Activated naive CD8-positive, alpha-beta T cell (primary cell): ENCODE data around the gene RTKN2.
"Not testable (repeated sequence)": the region's sequence is repeated elsewhere in the genome, so short reads cannot be mapped to it uniquely, and the experiment has no call there.

Experiments used
- H3K27ac Mint-ChIP-seq: one replicate; pipeline ENCODE4 v1.8.0; 2021; ENCODE audit warnings: mixed read lengths
- H3K27me3 Mint-ChIP-seq: one replicate; pipeline ENCODE4 v1.8.0; 2021; ENCODE audit warnings: mixed read lengths
- H3K36me3 Mint-ChIP-seq: one replicate; pipeline ENCODE4 v1.8.0; 2021; ENCODE audit warnings: mixed read lengths
- H3K4me1 Mint-ChIP-seq: one replicate; pipeline ENCODE4 v1.8.0; 2021; ENCODE audit warnings: low read depth, mixed read lengths
- H3K4me3 Mint-ChIP-seq: one replicate; pipeline ENCODE4 v1.8.0; 2021; ENCODE audit warnings: mild to moderate bottlenecking, mixed read lengths
- H3K9me3 Mint-ChIP-seq: one replicate; pipeline ENCODE4 v1.8.0; 2021; ENCODE audit warnings: low read depth, mixed read lengths

The RTKN2 gene

DNA sequence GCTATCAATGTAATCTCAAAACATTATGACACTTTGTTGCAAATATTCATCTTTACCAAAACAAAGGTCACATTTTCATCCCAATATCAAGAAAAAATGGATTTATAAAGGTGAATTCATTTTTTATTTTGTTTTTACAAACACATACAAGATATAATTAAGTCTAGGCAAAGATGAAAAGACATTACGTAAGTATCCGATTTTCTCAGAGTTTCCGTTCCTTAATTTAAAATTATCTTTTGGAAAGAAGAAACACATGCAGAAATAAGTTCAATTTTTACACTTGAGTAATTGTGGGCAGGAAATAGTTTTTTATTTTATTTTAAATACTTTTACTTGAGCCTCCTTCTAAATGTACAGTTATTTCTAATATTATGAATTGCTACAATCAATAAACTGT, 24.6 kb downstream of the RTKN2 start:
- Mint-ChIP-seq H3K27ac (no peak overlapping the region), H3K36me3 (no peaks in the 10 kb centered on the region), H3K9me3 (no peaks in the 10 kb centered on the region), H3K4me1 (peaks cover 23% of the 10 kb centered on the region), H3K4me3 (no peak overlapping the region), H3K27me3 (no peaks in the 10 kb centered on the region)

DNA sequence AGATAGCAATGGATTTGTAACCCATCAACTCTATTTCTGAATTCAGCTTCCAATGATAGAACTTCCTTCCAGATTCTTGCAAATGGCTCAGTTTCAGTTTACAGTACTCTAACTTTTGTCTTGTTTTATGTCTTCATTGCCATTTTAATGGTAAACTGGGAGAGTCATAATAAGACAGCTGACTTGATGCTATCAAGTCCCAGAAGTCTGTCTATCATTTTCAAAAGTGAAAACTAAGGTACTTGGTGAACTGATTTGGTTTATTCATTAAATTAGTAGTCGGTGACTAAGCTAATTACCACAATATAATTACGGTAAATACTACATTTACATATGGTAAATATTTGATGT, 25.0 kb downstream of the RTKN2 start:
- Mint-ChIP-seq H3K9me3 (no peaks in the 10 kb centered on the region), H3K4me3 (no peak overlapping the region), H3K27ac (peak overlapping the region; percentile 76), H3K36me3 (no peaks in the 10 kb centered on the region), H3K27me3 (no peaks in the 10 kb centered on the region), H3K4me1 (peaks cover 26% of the 10 kb centered on the region)

DNA sequence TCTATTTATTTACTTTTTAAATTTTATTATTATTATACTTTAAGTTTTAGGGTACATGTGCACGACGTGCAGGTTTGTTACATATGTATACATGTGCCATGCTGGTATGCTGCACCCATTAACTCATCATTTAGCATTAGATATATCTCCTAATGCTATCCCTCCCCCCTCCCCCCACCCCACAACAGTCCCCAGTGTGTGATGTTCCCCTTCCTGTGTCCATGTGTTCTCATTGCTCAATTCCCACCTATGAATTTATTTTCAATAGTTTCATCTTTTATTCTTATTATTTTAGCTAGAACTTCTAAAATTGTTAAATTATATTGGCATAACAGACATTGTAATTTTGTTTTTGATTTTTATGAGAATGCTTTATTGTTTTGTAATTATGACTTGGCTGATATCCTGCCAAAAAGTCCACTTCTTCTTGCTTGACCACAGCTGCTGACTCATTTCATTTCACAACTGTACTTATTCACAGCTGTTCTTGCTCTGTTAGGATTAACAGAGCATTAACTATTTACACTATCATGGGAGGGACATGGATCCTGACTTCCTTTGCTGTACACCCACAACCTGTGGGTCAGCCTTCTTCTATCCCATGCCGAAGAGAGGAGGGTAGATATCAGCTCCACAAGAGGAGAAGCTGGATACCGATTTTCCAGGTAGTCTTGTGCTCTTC, 25.5 kb downstream of the RTKN2 start:
- not testable (repeated sequence) for H3K4me3 Mint-ChIP-seq, H3K27me3 Mint-ChIP-seq, H3K36me3 Mint-ChIP-seq, H3K9me3 Mint-ChIP-seq
- Mint-ChIP-seq H3K4me1 (peaks cover 26% of the 10 kb centered on the region), H3K27ac (peak overlapping the region; percentile 76)

DNA sequence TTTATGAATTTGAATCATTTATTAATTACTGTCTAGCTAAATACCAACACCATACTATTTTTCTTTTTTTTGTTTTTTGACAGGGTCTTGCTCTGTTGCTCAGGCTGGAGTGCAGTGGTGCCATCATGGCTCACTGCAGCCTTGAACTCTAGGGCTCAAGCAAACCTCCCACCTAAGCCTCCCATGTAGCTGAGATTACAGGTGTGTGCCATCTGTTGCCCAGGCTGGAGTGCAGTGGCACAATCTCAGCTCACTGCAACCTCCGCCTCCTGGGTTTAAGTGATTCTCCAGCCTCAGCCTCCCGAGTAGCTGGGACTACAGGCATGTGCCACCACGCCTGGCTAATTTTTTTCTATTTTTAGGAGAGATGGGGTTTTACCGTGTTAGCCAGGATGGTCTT, 27.1 kb downstream of the RTKN2 start:
- H3K27me3 Mint-ChIP-seq, H3K36me3 Mint-ChIP-seq, H3K9me3 Mint-ChIP-seq, H3K4me3 Mint-ChIP-seq: not testable (repeated sequence)
- Mint-ChIP-seq H3K4me1 (peaks cover 28% of the 10 kb centered on the region), H3K27ac (peak overlapping the region; percentile 46)

DNA sequence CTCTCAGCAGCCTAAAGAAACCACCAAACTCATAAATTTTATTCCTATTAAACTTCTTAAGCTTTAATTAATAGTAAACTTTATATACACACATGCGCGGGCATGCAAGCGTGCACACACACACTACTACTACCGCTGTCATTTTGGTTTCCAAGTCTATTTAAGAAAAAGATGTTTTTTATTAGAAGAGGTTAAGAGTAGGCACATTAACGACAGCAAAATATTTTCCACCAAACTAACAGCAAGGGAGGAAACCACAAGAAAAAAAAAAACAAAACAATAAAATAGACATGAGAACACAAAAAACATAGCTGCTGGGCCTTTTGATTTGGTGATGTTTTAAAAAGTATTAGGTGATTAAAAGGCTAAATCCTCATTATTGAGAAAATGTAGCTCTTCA, 28.6 kb downstream of the RTKN2 start:
- Mint-ChIP-seq H3K27me3 (no peaks in the 10 kb centered on the region), H3K36me3 (no peaks in the 10 kb centered on the region), H3K4me1 (peaks cover 31% of the 10 kb centered on the region), H3K9me3 (no peaks in the 10 kb centered on the region), H3K27ac (peak overlapping the region; percentile 68), H3K4me3 (no peak overlapping the region)

DNA sequence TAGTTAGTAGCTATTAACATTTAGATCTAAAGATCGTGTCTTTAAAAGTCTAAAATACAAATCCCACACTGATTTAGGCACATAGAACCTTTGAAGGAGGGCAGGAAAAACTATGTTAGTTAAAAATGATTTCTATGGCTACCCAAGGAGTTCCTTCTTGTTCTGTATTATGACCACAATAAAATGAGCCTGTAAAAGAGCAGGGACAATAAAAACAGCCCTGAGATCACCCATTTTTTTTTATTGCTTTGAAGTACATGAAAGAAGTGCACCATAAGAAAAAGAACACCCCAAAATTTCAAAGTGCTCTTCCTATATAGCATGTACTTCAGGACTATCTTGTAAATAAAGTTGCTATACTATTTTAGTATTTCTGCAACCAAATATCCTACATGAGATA, 29.8 kb downstream of the RTKN2 start:
- no peaks in the 10 kb centered on the region for H3K27me3 Mint-ChIP-seq
- no peak overlapping the region for H3K4me3 Mint-ChIP-seq
- no peaks in the 10 kb centered on the region for H3K36me3 Mint-ChIP-seq
- H3K4me1 Mint-ChIP-seq, result peaks cover 36% of the 10 kb centered on the region
- H3K9me3 Mint-ChIP-seq, result no peaks in the 10 kb centered on the region
- no peak overlapping the region for H3K27ac Mint-ChIP-seq

DNA sequence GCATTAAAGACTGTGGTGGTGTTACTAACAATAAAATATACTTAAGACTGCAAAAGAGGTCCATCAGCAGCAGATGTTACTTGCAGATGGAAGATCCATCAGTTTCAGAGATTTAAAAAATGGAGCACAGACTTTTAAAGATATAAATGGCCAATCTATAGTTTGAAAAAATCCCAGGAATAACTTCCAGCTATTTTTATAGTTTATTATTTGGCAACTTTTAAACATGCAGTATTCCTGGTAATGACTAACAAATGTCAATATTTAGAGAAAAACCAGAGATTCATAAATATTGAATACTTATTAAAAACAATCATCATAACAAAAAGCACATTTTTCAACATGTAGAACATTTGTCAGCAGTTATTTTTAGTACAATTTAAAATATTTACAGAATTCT, 30.7 kb downstream of the RTKN2 start:
- H3K27ac Mint-ChIP-seq, result peak overlapping the region; percentile 34

DNA sequence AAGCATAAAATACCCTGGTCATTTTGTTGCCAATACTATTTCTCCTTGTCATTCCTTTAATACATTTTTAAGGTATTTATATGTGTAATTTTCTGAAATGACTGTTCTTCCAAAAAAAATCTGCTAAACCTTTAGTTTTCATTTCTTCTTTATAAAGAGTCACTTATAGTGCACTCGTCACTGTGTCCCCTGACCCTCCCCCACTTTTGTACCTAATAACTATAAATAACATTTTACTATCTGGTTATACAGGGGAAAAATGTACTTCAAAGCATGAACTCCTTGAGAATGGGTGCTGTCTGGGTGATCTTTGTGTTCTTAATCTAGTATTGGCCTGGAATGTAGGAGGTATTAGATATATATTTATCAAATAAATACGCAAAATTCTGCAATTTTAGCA, 31.1 kb downstream of the RTKN2 start:
- H3K27ac Mint-ChIP-seq, result no peak overlapping the region
- H3K36me3 Mint-ChIP-seq, result no peaks in the 10 kb centered on the region
- H3K4me1 Mint-ChIP-seq, result peaks cover 34% of the 10 kb centered on the region
- no peaks in the 10 kb centered on the region for H3K9me3 Mint-ChIP-seq
- no peaks in the 10 kb centered on the region for H3K27me3 Mint-ChIP-seq
- no peak overlapping the region for H3K4me3 Mint-ChIP-seq

More for the DNA sequence above, 30.7 kb downstream of the RTKN2 start:
- no peak overlapping the region for H3K4me3 Mint-ChIP-seq
- no peaks in the 10 kb centered on the region for H3K27me3 Mint-ChIP-seq
- H3K4me1 Mint-ChIP-seq, result peaks cover 34% of the 10 kb centered on the region
- no peaks in the 10 kb centered on the region for H3K9me3 Mint-ChIP-seq
- H3K36me3 Mint-ChIP-seq, result no peaks in the 10 kb centered on the region

DNA sequence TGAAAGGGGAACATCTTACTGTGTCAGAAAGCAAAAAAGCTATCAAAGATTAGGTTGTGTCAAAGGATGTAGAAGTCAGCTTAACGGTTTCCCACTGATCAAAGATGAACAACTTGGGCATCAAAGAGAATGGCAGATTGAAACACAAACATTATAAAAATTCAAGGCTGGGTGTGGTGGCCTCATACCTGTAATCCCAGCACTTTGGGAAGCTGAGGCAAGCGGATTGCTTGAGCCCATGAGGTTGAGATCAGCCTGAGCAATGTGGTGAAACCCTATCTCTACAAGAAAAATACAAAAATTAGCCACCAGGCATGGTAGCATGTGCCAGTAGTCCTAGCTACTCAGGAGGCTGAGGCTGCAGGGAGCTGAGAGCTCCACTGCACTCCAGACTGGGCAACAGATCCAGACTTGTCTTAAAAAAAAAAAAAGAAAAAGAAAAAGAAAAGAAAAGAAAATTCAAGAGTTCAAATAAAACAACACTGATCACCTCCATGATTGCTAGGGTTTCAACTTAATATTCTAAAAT, 34.5 kb downstream of the RTKN2 start:
- Mint-ChIP-seq H3K27ac (no peak overlapping the region), H3K4me3 (peak overlapping the region; percentile 17), H3K27me3 (no peaks in the 10 kb centered on the region), H3K4me1 (peaks cover 30% of the 10 kb centered on the region), H3K9me3 (no peaks in the 10 kb centered on the region), H3K36me3 (no peaks in the 10 kb centered on the region)

DNA sequence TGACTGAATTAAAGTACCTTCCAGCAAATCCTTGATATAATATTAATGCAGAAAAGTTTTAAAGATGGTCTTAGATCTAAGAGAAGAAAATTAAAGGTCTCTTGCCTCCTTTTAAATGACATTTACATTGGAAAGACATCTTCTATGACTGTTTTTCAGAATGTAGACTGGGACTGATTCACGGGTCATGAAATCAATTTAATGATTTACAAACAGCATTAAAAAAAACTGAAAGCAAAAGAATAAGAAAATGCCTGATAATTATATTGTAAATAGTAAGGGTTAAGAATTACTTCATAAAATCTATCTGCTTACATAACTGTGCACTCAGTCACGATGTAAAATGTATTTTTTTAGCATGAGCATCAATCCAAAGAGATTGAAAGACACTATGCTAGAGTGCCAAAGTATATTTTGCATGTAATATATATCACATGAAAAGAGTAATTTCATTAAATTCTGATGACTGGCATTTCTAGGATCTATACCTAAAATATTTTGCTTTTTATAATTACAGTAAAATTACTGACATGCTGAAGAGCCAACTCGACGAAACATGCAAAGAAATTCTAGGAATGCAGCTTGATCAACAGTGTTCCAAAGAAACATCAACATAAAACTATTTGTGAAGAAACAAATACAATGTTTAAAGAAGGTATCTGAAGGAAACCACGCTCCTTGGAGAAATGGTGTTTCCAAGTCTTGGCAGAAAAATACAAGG, 35.1 kb downstream of the RTKN2 start:
- Mint-ChIP-seq H3K4me3 (peak overlapping the region; percentile 17), H3K9me3 (no peaks in the 10 kb centered on the region), H3K4me1 (peaks cover 27% of the 10 kb centered on the region), H3K36me3 (no peaks in the 10 kb centered on the region), H3K27ac (no peak overlapping the region), H3K27me3 (no peaks in the 10 kb centered on the region)

DNA sequence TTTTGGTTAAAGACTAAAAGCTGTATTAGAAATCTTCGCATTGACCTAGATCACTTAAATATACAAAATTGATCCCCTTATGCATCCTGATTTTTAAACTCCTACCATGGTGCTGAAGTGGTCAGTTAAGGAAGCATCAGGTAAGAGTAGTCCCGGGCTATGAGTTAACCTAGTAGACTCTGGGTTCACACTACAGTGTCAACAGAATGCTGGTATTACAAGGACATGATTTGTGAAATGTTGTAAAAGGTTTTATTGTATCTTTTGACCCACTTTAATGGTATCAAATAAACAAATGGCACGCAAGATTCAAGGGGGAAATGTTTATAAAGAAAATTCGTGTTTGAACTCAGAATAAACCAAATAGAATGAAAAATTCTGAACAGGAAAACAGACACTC, 36.8 kb downstream of the RTKN2 start:
- H3K9me3 Mint-ChIP-seq, result no peaks in the 10 kb centered on the region
- H3K36me3 Mint-ChIP-seq, result no peaks in the 10 kb centered on the region

DNA sequence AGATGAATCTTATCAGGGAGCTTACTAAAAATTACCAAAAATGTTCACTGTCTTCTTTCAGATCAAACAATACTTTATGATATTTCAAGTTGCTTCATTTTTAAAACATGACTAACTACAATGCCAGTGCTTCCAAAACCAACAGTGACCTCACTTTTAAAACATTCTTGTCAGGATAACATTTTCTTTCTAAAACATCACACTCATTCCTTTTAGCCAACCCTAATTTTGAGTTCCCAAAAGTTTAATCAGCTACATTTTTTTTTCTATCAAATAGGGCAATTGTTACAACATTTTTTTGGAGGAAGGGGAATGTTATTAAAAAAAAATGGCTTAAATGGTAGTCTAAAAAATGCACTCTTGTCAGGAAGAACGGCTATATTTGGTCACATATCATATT, 37.3 kb downstream of the RTKN2 start:
- peaks cover 25% of the 10 kb centered on the region for H3K4me1 Mint-ChIP-seq
- H3K36me3 Mint-ChIP-seq, result no peaks in the 10 kb centered on the region
- no peak overlapping the region for H3K4me3 Mint-ChIP-seq
- H3K27ac Mint-ChIP-seq, result no peak overlapping the region
- H3K27me3 Mint-ChIP-seq, result no peaks in the 10 kb centered on the region
- H3K9me3 Mint-ChIP-seq, result no peaks in the 10 kb centered on the region

More for the DNA sequence above, 36.8 kb downstream of the RTKN2 start:
- Mint-ChIP-seq H3K27me3 (no peaks in the 10 kb centered on the region), H3K4me1 (peaks cover 26% of the 10 kb centered on the region), H3K27ac (no peak overlapping the region), H3K4me3 (no peak overlapping the region)

DNA sequence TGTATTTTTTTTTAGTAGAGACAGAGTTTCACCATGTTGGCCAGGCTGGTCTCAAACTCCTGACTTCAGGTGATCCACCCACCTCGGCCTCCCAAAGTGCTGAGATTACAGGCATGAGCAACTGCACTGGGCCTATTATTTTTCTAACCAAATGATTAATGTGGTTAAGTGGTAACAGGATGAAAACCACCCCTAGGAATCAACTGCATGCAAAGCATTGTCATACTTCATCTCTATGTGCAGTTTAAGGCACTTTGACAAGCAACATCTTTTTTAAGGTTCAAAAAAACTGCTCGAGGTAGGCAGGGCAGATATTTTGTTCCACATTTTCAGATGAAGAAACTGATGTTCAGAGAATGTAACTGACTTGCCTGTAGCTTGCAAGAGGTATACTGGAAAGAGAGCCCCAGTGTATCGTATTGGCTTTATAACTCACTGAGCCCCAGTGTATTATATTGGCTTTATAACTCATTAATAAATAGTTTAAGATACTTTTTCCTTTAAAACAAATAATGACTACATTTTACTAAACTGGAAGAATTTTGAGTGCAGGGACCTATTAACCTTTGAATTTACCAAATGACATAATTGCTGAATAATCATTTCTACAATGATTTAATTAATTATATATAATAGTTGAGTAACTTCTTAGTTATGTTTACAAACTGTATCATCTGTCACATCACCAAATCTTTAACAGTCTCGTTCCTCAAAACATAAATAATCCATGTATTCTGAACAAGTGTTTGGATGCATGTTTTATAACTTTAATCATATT, 38.1 kb downstream of the RTKN2 start:
- peaks cover 23% of the 10 kb centered on the region for H3K4me1 Mint-ChIP-seq
- H3K9me3 Mint-ChIP-seq, result no peaks in the 10 kb centered on the region
- no peak overlapping the region for H3K27ac Mint-ChIP-seq
- H3K4me3 Mint-ChIP-seq, result no peak overlapping the region
- H3K27me3 Mint-ChIP-seq, result no peaks in the 10 kb centered on the region
- no peaks in the 10 kb centered on the region for H3K36me3 Mint-ChIP-seq

DNA sequence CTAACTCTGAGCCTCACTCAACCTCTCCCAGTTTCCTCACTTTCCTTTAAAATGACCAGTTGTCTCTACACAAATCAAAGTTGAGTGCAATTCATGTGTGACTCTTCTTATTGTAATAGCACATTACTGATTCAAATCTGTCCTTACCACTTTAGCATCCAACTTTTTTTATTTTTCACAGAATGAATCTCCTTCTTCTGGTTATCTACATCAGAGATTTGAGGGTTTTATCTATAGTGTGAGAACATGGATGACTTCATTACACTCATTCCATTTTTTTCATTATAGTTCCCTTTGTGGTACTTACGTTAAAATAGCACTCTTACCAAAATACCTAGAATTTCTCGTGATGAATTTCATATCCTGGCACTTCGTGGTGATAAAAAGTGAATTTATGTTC, 43.3 kb downstream of the RTKN2 start:
- Mint-ChIP-seq H3K27me3 (no peaks in the 10 kb centered on the region), H3K36me3 (peaks cover 2% of the 10 kb centered on the region), H3K9me3 (no peaks in the 10 kb centered on the region), H3K27ac (no peak overlapping the region), H3K4me3 (no peak overlapping the region), H3K4me1 (no peaks in the 10 kb centered on the region)

DNA sequence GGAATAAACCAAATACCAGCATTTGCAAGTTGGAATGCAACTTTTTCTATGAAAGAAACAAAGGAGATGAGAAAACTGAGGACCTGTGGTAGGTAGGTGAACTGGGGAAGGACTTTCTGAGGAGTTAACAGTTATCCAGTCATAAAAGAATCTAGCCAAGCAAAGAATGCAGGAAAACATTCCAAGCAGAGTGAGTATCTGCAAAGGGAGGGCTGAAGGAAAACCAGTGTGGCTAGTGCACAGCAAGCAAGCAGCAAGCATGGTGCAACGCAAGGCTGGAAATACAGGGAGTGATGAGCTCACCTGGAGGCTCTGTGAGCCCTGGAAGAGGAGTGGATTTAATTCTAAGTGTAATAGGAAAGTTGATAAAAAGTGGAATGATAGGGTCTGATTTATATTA, 44.0 kb downstream of the RTKN2 start:
- Mint-ChIP-seq H3K4me3 (no peak overlapping the region), H3K36me3 (peaks cover 2% of the 10 kb centered on the region), H3K27me3 (no peaks in the 10 kb centered on the region), H3K27ac (no peak overlapping the region), H3K4me1 (no peaks in the 10 kb centered on the region), H3K9me3 (no peaks in the 10 kb centered on the region)
